K562 (cell line): ENCODE data around the gene KCNK3. TPM values are rescaled to one million over a fixed set of nuclear protein-coding genes. Genes with fewer than 3 reads are reported as not detected.

Source experiments
- ATAC-seq: fragments of 200-7000 bp; cut with Tn5 transposase; 3 replicates; pipeline ENCODE4 v1.9.1; 2020; ENCODE audit warnings: moderate library complexity
- BruUV-seq: library from RNA; stranded (reverse); fragments of 400-500 nt; replicated peaks from 2 replicates; lab custom pipeline; 2021; lab: Mats Ljungman, UMichigan
- CTCF ChIA-PET: fragments of 300-600 bp; formaldehyde crosslinking; extraction: SDS; loops from one replicate; lab custom pipeline; 2021; ENCODE audit warnings: low intra/inter-chr PET ratio; lab: Yijun Ruan, JAX
- POLR2A ChIA-PET: fragments of 300-600, 350-650 bp; sonication (Branson Sonifier 250); formaldehyde crosslinking; extraction: SDS; loops from one replicate; lab custom pipeline; 2021; ENCODE audit warnings: antibody characterized with exemption, inconsistent platforms; lab: Yijun Ruan, JAX
- DNase-seq, 4 experiments: peaks; one replicate each; pipeline versions ENCODE4 v3.0.0 to v3.0.0-alpha.2; 2011 to 2018; ENCODE audit warnings: low spot score in 3 of 4, mixed read lengths in 3 of 4; ENCODE audit errors: extremely low read depth in 1 of 4
- FAIRE-seq: peaks from 2 replicates; lab custom pipeline; 2011; peaks lifted over from hg19 to GRCh38; lab: Jason Lieb, UNC
- H2AFZ ChIP-seq: 2 replicates; pipeline ENCODE4 v1.6.0; 2011; ENCODE audit warnings: low read depth, low read length, control low read depth, inconsistent platforms
- H3K27ac ChIP-seq: fragments of 200-600 bp; 3 replicates; pipeline ENCODE4 v1.8.0; 2011; ENCODE audit warnings: low read depth, mild to moderate bottlenecking, control low read depth, inconsistent platforms, low read length, moderate library complexity, mixed read lengths; ENCODE audit errors: extremely low read depth
- H3K27me3 ChIP-seq, 2 experiments: fragments of 300-600 bp in 1 of 2; 2 replicates in 1 of 2; 3 replicates in 1 of 2; pipeline versions ENCODE4 v1.6.0 to v1.8.0; 2011; ENCODE audit warnings: inconsistent platforms in 2 of 2, low read length in 2 of 2, mild to moderate bottlenecking in 1 of 2, mixed read lengths in 1 of 2, moderate library complexity in 1 of 2; ENCODE audit not compliant: control insufficient read depth in 2 of 2, insufficient read depth in 2 of 2
- H3K36me3 ChIP-seq: fragments of 300-600 bp; 3 replicates; pipeline ENCODE4 v1.8.0; 2011; ENCODE audit warnings: mild to moderate bottlenecking, low read length, inconsistent platforms; ENCODE audit not compliant: control insufficient read depth, insufficient read depth
- H3K4me1 ChIP-seq, 2 experiments: fragments of 200-600 bp in 1 of 2; replicated peaks in 1 of 2; 2 replicates in 1 of 2; 3 replicates in 1 of 2; pipeline versions ENCODE4 v1.5.1 to v1.8.0; 2011; ENCODE audit warnings: inconsistent platforms in 2 of 2, low read length in 2 of 2, mild to moderate bottlenecking in 1 of 2, mixed read lengths in 1 of 2, moderate library complexity in 1 of 2; ENCODE audit not compliant: control insufficient read depth in 2 of 2, insufficient read depth in 2 of 2
- H3K4me2 ChIP-seq: 2 replicates; pipeline ENCODE4 v1.6.1; 2011; ENCODE audit warnings: low read length, control low read depth, inconsistent platforms, mixed read lengths; ENCODE audit not compliant: insufficient read depth
- H3K4me3 ChIP-seq: fragments of 200-600 bp; sonication (generic), shearing (Covaris generic); 2 replicates; pipeline ENCODE4 v1.5.1; 2016; ENCODE audit warnings: control low read depth, inconsistent platforms
- H3K79me2 ChIP-seq: fragments of 200-600 bp; 3 replicates; pipeline ENCODE4 v1.8.0; 2011; ENCODE audit warnings: low read length, inconsistent platforms; ENCODE audit not compliant: control insufficient read depth, insufficient read depth
- H3K9ac ChIP-seq, 2 experiments: 2 replicates each; pipeline versions ENCODE4 v1.6.0 to v1.6.1; 2011; ENCODE audit warnings: low read depth in 2 of 2, low read length in 2 of 2, control low read depth in 1 of 2, inconsistent platforms in 1 of 2, mild to moderate bottlenecking in 1 of 2, mixed read lengths in 1 of 2; ENCODE audit not compliant: insufficient read depth in 1 of 2
- H3K9me1 ChIP-seq: one replicate; pipeline ENCODE4 v1.6.0; 2011; ENCODE audit warnings: inconsistent platforms, mild to moderate bottlenecking, low read length, moderate library complexity; ENCODE audit not compliant: control insufficient read depth, insufficient read depth
- H3K9me3 ChIP-seq: replicated peaks from 2 replicates; pipeline ENCODE4 v1.5.1; 2011; ENCODE audit warnings: low read depth, low read length, inconsistent platforms; ENCODE audit not compliant: control insufficient read depth, insufficient read depth
- H4K20me1 ChIP-seq: replicated peaks from 2 replicates; pipeline ENCODE4 v1.6.1; 2011; ENCODE audit warnings: low read length, inconsistent platforms, mixed read lengths; ENCODE audit not compliant: control insufficient read depth, insufficient read depth
- BCOR ChIP-seq: fragments of 450-650 bp; IDR thresholded peaks from 2 replicates; pipeline ENCODE4 v1.6.1; 2016
- CBX1 ChIP-seq: sonication (generic); IDR thresholded peaks from 2 replicates; pipeline ENCODE4 v1.6.1; 2016; ENCODE audit warnings: antibody characterized with exemption, low read depth, mild to moderate bottlenecking
- CEBPG ChIP-seq, 3 experiments: fragments of 200-800 bp in 1 of 3; sonication (Bioruptor generic) in 1 of 3; sonication (generic) in 1 of 3; formaldehyde crosslinking in 1 of 3; IDR thresholded peaks in 2 of 3; conservative IDR thresholded peaks in 1 of 3; 2 replicates each; pipeline versions ENCODE4 v1.6.1 to v1.8.0; 2016 to 2022; ENCODE audit warnings: missing compliant biosample characterization in 2 of 3, missing genetic modification characterization in 2 of 3, mild to moderate bottlenecking in 1 of 3, missing genetic modification reagents in 1 of 3
- CTBP1 ChIP-seq: fragments of 450-650 bp; IDR thresholded peaks from 2 replicates; pipeline ENCODE4 v1.6.1; 2016; ENCODE audit warnings: borderline replicate concordance
- ELK3 ChIP-seq: fragments of 450-650 bp; formaldehyde crosslinking; IDR thresholded peaks from 2 replicates; pipeline ENCODE4 v1.4.0; 2020; ENCODE audit warnings: mild to moderate bottlenecking
- EWSR1 ChIP-seq: fragments of 450-650 bp; IDR thresholded peaks from 2 replicates; pipeline ENCODE4 v1.6.1; 2018; ENCODE audit warnings: borderline replicate concordance, mild to moderate bottlenecking, low read depth, moderate library complexity; ENCODE audit not compliant: partially characterized antibody
- FOXA1 ChIP-seq: fragments of 450-650 bp; IDR thresholded peaks from 2 replicates; pipeline ENCODE4 v1.6.1; 2016; ENCODE audit warnings: mild to moderate bottlenecking, borderline replicate concordance
- MTF1 ChIP-seq: fragments of 250-450 bp; sonication (Bioruptor Pico); IDR thresholded peaks from 2 replicates; pipeline ENCODE4 v1.9.0; 2021; ENCODE audit warnings: moderate library complexity, mild to moderate bottlenecking, inconsistent platforms, borderline replicate concordance
- PHTF2 ChIP-seq: fragments of 250-450 bp; sonication (Bioruptor Pico); IDR thresholded peaks from 2 replicates; pipeline ENCODE4 v1.5.0; 2021; ENCODE audit warnings: mild to moderate bottlenecking
- RFX1 ChIP-seq: fragments of 450-650 bp; IDR thresholded peaks from 2 replicates; pipeline ENCODE4 v1.6.1; 2016; ENCODE audit warnings: mild to moderate bottlenecking, moderate library complexity
- ZNF184 ChIP-seq: sonication (generic); formaldehyde crosslinking; IDR thresholded peaks from 2 replicates; pipeline ENCODE4 v1.5.0; 2020; ENCODE audit warnings: missing genetic modification reagents
- ZNF511 ChIP-seq: sonication (generic); formaldehyde crosslinking; IDR thresholded peaks from 2 replicates; pipeline ENCODE4 v1.8.0; 2022; ENCODE audit warnings: mild to moderate bottlenecking, missing genetic modification reagents
- ZSCAN29 ChIP-seq: fragments of 450-650 bp; IDR thresholded peaks from 2 replicates; pipeline ENCODE4 v1.6.1; 2017
- ZSCAN32 ChIP-seq: fragments of 450-650 bp; formaldehyde crosslinking; IDR thresholded peaks from 2 replicates; pipeline ENCODE4 v1.4.0; 2020; ENCODE audit warnings: mild to moderate bottlenecking, moderate library complexity
- WGBS: fragments of 100-300 bp; shearing (Covaris generic); methylation state at CpG from one replicate; pipeline ENCODE4 v1.1.6; 2016; ENCODE audit warnings: low coverage, mixed read lengths; ENCODE audit not compliant: insufficient coverage; ENCODE audit errors: missing lambda C conversion rate; 5-methylcytosine and 5-hydroxymethylcytosine counted together
- in situ Hi-C: fragments of 300-500 bp; cut with MboI; formaldehyde crosslinking; loops from 4 replicates; pipeline ENCODE4 v1.15.0; 2018; ENCODE audit warnings: inconsistent platforms, mixed read lengths
- intact Hi-C: fragments of 100-400 bp; cut with micrococcal nuclease; formaldehyde crosslinking; loops from 2 replicates; pipeline ENCODE4 v1.14.2; 2022
- polyA plus RNA-seq, 8 experiments: library from polyadenylated mRNA; depleted of rRNA in 4 of 8; stranded (reverse) in 5 of 8; unstranded in 3 of 8; fragments of >200 nt; fragmentation: Nextera tagmentation in 2 of 8; fragmentation: Illumina TruSeq in 1 of 8; extraction: Ambion mirVana in 2 of 8; extraction: Trizol in 1 of 8; gene quantifications; 2 replicates each; pipeline versions ENCODE4 v1.2.1 to v1.2.3, GENCODE V29; 2011 to 2014; ENCODE audit warnings: inconsistent platforms in 1 of 8, missing spikeins in 1 of 8
- total RNA-seq, 7 experiments: library from RNA; depleted of rRNA in 6 of 7; stranded (reverse); fragments of >200 nt in 6 of 7; fragmentation: Illumina TruSeq in 2 of 7; extraction: Trizol in 2 of 7; gene quantifications; 2 replicates each; pipeline versions ENCODE4 v1.2.1 to v1.2.3, GENCODE V29; 2011 to 2021; ENCODE audit warnings: low replicate concordance in 1 of 7
- TF ChIP-seq, protein P1 (sequence below): fragments of 250-450 bp; sonication (Bioruptor Pico); IDR thresholded peaks from 2 replicates; pipeline ENCODE4 v1.5.0; 2021; ENCODE audit warnings: mild to moderate bottlenecking, borderline replicate concordance

Gene KCNK3
- total and polyA plus RNA-seq, 9 of the 15 experiments (the other 6 are each of a cell fraction or from before 2014, with no cell fraction given): 0.01 to 0.20 (median 0.07) TPM; not detected in 5

DNA sequence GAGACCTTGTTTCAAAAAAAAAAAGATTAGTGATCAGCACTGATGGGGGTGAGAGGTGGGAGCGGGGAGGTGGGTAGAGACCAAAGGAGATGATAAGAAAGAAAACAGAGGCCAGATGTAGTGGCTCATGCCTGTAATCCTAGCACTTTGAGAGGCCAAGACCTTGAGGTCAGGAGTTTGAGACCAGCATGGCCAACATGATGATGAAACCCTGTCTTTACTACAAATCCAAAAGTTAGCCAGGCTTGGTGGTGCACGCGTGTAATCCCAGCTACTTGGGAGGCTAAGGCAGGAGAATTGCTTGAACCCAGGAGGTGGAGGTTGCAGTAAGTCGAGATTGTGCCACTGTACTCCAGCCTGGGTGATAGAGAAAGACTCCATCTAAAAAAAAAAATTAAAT is 62.0 kb downstream of the KCNK3 start (continued):
- no peak for TF ChIP-seq ZNF511 (CRISPR knock-in tag)
- peak; percentile 70; the same call in 1 of the 2 replicates for TF ChIP-seq CEBPG (CRISPR knock-in tag; IDR thresholded peaks at IDR 0.05)
- TF ChIP-seq CEBPG (tag; conservative IDR thresholded peaks at IDR 0.05 in 1 of 2, IDR thresholded peaks at IDR 0.05 in 1 of 2): 0 out of 4 replicates have a peak, but pooled peaks of 1 of the 2 experiments have one; percentile 43
- TF ChIP-seq BCOR: no peak
- TF ChIP-seq, all 486 proteins: peak for 4

GRCh38 chr2:26754972-26755670 is 62.6 kb downstream of the KCNK3 start:
- CTCF ChIA-PET: interaction anchor here (0.5 kb wide), 1 partner anchor 185 kb away, joined by 3 read pairs; no protein-coding TSS in a partner anchor

More at GRCh38 chr2:26754972-26755670, 62.6 kb downstream of the KCNK3 start:
- Histone ChIP-seq H3K9me1 (no peaks in the 10 kb centered on the region), H3K4me1 (peaks cover 16 to 34% of the 10 kb centered on the region in 2 experiments), H3K9ac (peak overlapping the region in 1 of 2 experiments; percentile 2; a peak in 1 of 4 replicates), H4K20me1 (no peaks in the 10 kb centered on the region), H2AFZ (no peak overlapping the region), H3K27ac (no peak overlapping the region), H3K9me3 (no peaks in the 10 kb centered on the region), H3K79me2 (no peaks in the 10 kb centered on the region), H3K4me2 (no peak overlapping the region), H3K4me3 (no peak overlapping the region), H3K27me3 (no peaks in the 10 kb centered on the region), H3K36me3 (no peaks in the 10 kb centered on the region; the same call in 1 of the 3 replicates)
- DNase-seq: no peak
- BruUV-seq: no TSS peak
- ATAC-seq: no peak
- intact Hi-C loops: no loop called here
- POLR2A ChIA-PET: interaction anchor here (0.7 kb wide), 1 partner anchor 78 kb away, joined by 3 read pairs; no protein-coding TSS in a partner anchor
- TF ChIP-seq ELK3 (CRISPR knock-in tag) (no peak), CBX1 (no peak), MTF1 (CRISPR knock-in tag) (no peak), PHTF2 (CRISPR knock-in tag) (no peak), ZSCAN32 (CRISPR knock-in tag) (peak; percentile 78), CTBP1 (peak; percentile 17; the same call in 1 of the 2 replicates), ZSCAN29 (no peak), FOXA1 (no peak), EWSR1 (no peak), ZNF184 (no peak), RFX1 (peak; percentile 66)
- TF ChIP-seq, protein P1, sequence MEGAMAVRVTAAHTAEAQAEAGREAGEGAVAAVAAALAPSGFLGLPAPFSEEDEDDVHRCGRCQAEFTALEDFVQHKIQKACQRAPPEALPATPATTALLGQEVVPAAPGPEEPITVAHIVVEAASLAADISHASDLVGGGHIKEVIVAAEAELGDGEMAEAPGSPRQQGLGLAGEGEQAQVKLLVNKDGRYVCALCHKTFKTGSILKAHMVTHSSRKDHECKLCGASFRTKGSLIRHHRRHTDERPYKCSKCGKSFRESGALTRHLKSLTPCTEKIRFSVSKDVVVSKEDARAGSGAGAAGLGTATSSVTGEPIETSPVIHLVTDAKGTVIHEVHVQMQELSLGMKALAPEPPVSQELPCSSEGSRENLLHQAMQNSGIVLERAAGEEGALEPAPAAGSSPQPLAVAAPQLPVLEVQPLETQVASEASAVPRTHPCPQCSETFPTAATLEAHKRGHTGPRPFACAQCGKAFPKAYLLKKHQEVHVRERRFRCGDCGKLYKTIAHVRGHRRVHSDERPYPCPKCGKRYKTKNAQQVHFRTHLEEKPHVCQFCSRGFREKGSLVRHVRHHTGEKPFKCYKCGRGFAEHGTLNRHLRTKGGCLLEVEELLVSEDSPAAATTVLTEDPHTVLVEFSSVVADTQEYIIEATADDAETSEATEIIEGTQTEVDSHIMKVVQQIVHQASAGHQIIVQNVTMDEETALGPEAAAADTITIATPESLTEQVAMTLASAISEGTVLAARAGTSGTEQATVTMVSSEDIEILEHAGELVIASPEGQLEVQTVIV (CRISPR knock-in tag): no peak
- in situ Hi-C loops: no loop called here
- WGBS: 60% methylated on average over 4 of the region's 4 CpGs
- peak; percentile 37 for FAIRE-seq
